Kidney capillary endothelial cell (primary cell): Measurements from ENCODE around the gene NOXO1.

Source experiments
- DNase-seq: peaks from one replicate; pipeline ENCODE4 v3.0.0-alpha.2; 2018; ENCODE audit warnings: low spot score

Gene NOXO1

GRCh38 chr16:1979271-1980029, 1.8 kb downstream of the NOXO1 start:
- no peak for DNase-seq

GRCh38 chr16:1978476-1979120, 2.7 kb downstream of the NOXO1 start:
- no peak for DNase-seq

- DNase-seq, result no peak
These were observed 3.4 kb downstream of the NOXO1 start for GRCh38 chr16:1977875-1978268.

DNA sequence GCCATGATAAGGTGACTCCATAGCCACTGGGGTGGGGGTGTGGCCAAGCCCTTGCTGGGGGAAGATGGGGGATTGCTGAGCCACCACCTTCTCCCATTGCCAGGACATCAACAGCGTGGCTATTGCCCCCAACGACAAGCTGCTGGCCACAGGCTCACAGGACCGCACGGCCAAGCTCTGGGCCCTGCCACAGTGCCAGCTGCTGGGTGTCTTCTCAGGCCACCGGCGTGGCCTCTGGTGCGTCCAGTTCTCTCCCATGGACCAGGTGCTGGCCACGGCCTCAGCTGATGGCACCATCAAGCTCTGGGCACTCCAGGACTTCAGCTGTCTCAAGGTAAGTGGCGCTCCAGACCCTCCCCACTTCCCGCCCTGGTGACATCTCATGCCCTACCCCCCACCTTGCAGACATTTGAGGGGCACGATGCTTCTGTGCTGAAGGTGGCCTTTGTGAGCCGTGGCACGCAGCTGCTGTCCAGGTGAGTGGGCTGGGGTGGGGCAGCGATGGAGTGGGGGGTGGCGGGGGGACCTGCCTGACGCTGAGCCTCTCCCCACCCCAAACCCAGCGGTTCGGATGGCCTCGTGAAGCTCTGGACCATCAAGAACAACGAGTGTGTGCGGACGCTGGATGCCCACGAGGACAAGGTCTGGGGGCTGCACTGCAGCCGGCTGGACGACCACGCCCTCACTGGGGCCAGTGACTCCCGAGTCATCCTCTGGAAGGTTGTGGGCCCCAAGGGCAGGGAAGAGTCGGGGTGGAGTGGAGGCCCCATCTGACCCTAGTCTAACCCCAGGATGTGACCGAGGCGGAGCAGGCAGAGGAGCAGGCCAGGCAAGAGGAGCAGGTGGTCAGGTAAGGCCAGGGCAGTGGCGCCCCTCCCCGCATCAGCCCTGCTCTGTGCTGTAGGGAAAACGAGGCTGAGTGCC, 4.1 kb downstream of the NOXO1 start:
- DNase-seq, result no peak

GRCh38 chr16:1976216-1976520, 5.1 kb downstream of the NOXO1 start:
- DNase-seq, result no peak

DNA sequence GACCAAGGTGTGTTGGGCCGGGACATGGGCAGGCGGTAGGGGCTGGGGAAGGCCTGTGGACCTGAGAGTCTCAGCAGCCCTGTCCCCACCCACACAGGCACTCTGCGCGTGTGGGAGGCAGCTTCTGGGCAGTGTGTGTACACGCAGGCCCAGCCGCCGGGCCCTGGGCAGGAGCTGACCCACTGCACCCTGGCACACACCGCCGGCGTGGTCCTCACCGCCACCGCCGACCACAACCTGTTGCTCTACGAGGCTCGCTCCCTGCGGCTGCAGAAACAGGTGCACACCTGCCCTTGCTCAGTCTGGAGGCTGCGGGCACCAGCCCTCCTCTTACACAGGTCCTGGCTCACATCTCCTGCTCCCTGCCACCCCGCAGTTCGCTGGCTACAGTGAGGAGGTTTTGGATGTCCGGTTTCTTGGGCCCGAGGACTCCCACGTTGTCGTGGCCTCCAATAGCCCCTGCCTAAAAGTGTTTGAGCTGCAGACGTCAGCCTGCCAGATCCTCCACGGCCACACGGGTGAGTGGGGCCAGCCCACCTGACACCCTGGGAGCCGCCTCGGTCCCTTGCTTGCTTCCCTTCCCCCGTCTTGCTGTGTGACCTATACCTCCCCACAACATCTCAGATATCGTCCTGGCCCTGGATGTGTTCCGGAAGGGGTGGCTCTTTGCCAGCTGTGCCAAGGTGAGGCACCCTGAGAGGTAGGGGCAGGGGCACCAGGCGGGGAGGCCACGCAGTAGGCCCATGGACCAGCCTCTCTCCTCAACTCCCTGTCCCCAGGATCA, 5.6 kb downstream of the NOXO1 start:
- no peak for DNase-seq

DNA sequence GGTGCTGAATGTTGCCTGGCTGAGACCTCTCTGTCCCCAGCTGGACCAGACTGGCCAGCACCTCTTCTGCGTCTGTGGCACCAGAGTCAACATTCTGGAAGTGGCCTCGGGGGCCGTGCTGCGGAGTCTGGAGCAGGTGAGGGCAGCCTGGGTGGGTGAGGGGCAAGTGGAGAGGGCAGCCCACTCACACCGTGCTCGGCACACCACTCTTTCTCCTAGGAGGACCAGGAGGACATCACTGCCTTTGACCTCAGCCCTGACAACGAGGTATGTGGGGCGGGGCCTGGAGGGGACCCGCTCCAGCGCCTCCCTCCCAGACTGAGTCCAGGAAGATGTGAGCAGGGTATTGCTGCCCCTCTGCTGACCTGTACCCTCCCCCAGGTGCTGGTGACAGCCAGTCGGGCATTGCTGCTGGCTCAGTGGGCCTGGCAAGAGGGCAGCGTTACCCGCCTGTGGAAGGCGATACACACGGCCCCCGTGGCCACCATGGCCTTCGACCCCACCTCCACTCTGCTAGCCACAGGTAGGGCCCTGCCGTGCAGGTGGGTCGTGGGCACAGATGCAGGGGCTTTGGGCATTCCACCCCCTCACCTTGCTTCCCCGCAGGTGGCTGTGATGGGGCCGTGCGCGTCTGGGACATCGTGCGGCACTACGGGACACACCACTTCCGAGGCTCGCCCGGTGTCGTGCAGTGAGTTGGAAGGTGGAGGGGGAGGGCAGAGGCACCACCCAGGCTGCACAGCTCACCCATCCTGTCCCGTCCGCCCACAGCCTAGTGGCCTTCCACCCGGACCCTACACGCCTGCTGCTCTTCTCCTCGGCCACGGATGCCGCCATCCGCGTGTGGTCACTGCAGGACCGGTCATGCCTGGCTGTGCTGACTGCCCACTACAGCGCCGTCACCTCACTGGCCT, 6.9 kb downstream of the NOXO1 start:
- DNase-seq, result no peak

DNA sequence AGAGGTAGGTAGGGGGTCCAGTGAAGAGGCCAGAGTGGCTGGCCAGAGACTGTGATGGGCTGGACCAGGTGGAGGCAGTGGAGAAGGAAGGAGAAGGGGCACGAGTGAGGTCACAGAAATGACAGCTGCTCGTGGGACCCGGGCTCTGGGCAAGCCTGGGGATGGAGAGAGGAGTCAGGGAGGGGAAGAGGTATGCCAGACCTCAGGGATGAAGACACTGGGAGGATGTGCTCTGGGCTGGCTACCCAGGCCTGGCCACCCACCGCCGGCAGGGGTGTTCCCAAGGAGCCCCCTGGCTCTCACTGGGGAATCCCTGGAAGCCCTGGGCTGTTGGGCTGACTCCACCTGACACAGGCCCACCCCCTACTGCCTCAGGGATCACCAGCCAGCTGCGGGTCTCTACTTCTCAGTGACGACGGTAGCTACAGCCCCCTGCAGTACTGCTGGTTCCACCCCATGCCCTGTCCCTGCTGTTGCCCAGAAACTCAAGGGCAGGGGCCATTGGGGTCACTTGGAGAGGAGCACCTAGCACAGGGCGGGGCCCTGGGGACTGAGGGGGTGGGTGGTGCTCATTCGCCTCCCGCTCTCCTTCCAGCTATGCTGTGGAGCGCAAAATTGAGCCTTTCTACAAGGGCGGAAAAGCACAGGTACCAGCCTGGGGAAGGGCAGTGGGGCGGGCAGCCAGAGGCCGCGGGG, 7.7 kb downstream of the NOXO1 start:
- DNase-seq, result no peak

DNA sequence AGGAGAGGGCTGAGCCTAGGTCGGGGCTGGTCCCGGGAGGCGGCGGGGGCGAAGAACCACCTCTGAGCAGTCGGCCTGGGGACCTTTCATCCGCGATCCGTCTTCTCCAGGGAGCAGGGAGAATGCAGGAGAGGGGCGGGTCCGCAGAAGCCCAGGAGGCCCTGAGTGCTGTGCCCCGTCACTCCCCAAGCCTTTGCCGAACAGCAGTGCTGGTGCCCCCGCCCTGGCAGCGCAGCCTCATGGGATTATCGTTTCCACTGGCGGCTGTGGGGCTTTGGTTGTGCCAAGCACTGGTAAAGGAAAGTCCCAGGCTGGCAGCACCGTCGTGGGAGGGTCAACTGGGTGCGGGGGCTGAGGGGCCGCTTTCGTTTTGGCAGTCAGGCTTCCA, 8.8 kb downstream of the NOXO1 start:
- no peak for DNase-seq

DNA sequence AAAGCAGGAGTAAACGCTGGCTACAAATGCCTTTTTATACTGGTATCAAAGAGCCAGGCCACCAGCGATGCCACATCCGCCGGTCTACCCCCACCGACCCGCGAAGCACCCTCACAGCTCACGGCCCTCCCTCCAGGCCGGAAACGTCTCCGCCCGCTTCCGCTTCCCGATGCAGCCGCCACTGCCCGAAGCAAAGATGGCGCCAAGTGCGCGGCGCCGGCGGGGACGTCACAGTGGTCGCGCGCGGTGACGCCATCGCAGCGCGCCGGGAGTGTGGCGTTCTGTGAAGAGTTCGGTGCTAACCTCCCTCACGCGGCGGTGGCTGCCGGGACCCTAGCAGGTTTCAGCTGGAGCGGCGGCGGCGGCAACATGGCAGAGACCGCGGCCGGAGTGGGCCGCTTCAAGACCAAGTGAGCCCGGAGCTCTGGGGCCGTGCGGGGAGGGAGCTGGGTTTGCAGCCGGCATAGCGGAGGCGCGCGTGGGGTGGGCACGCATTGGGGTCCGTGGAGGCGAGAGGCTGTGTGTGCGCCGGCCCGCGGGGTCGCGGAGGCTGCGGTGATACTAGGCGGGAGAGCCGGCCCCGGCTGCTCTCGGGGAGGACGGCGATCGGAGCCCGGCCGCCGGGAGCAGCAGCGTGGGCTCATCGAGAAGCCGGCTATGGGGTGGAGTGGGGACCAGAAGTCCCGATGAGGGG, 9.3 kb downstream of the NOXO1 start, which contains the start of gene TBL3:
Gene TBL3, plus strand, starts transcription at position 258 of the 694 bp plus-strand sequence. Its CDS starts 112 bp downstream, at position 370.
- DNase-seq, result peak; percentile 95

GRCh38 chr16:1968146-1968953, 12.9 kb downstream of the NOXO1 start:
- no peak for DNase-seq

DNA sequence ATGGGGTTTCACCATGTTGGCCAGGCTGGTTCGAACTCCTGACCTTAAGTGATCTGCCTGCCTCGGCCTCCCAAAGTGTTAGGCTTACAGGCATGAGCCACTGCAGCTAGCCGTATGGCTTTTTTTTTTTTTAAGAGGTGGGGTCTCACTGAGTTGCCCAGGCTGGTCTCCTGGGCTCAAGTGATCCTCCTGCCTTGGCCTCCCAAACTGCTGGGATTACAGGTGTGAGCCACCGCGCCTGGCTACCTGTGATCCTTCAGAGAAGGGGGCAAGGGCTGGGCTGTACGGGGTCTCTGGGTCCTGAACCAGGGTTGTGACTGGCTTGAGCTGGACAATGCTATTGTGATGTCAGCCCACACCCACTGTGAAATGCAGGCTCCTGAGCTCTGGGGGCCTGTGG, 14.8 kb downstream of the NOXO1 start, which contains the start of gene RNF151:
Gene RNF151, plus strand, starts transcription at position 397 of the 400 bp plus-strand sequence. CDS start 26 bp downstream, outside the sequence.
- no peak for DNase-seq

DNA sequence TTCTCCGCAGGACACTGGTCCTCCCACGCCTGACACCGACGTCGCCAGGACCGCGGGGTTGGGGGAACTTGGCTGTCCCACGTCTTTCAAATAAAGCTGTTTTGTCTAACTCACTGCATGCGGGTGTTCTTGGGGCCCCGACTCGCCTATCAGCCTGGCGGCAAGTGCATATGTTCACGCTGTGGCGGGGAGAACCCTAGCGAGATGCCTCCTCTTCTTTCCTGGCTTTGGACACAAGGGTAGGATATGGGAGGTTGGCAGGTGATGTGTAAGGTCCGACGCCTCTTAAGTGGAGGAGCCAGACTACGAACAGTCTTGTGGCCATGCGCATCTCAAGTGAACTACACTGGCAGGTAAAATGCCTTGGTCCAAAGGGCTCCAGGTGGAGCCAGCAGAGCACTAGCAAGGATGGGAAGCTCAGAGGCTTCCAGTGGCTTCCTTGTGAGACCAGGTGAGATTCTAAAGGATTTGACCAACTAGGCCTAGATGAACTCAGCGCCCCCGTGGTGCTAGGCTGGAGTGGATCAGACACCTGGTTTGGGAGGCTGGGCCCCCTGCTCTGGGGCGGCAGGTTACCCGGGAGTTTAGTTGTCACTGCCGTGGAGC, 15.8 kb downstream of the NOXO1 start:
- DNase-seq, result no peak

DNA sequence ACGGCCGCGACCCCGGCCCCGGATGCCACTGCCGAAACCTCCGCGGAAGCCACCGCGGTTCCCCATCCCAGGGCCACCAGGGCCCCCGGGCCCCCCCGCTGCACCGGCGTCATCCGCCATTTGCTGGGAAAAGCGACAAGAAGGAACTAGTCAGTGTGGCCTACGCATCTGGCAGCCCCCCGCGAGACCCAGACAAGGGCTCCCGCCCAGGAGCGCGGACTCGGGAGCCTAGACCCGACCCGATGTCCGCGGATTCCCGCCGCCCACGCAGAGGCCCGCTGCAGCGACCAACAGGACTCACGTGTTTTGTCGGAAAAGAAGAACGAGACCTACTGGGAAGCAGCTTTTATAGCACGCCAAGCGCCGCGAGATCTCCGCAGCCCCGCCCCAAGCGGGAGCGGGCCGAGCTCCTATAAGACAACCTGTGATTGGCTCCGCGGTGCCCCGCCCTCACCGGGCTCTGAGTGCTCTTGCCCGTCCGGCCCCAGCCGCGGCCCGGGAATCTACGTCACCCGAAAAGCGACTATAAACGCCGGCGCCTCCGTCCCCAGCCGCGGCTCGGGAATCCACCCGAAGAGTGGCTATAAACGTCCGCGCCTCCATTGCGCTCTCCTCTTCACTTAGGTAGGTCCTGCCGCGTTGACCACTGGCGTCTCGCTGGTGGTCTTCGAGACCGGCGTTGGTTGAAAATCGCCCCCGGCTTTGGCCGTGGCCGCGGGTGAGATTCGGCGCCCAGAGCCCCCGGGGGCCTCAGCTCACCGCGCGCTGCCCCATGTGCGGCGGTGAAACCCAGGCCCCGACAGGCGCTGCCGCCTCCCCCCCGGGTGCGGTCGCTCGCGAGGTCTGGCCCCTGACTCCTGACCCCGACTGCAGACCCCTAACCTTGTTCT, 16.5 kb downstream of the NOXO1 start, which contains the start of gene RPS2:
Gene RPS2, minus strand, starts transcription at position 321 of the 890 bp plus-strand sequence. Its CDS starts 201 bp downstream, at position 120.
- peak; percentile 100 for DNase-seq

DNA sequence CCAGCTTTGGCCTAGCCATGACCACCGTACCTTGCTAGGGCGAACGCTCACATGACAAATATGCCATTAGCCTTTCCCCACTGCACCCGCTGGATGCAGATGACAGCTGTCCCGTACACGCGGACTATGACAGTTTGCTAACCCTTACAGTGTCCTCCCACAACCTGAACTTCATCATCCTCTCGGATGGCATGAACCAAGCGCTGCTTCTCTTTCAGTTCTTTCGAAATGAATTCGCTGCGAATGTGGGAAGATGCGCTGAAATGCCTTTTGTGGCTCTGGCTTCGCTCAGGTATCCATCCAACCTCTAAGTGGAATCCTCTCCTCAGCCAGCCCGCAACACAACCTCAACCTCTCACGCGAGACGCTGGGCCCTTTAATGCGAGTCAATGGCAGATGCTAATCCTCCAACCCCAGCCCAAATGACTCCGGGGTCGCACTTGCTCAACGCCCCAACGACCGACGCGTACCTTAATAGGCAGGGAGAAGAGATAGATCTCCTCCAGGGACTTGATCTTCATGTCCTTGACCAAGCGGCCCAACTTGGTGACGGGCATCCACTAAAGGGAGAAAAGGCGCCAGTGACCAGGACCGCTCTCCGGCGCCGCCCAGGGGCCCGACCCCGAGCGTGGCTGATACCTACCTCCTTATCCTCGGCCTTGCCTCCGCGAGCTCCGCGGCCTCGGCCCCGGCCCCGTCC, 17.3 kb downstream of the NOXO1 start:
- DNase-seq, result no peak
